GM21390 (cell line): Measurements from ENCODE around the gene ROCK1.
A peak's percentile ranks its signal among the peaks of the same experiment; 100 is the strongest.

ENCODE experiments used
- ATAC-seq: cut with Tn5 transposase; IDR thresholded peaks from one replicate; pipeline ENCODE4 v1.9.1; 2021; ENCODE audit not compliant: unreplicated experiment

The ROCK1 gene

DNA sequence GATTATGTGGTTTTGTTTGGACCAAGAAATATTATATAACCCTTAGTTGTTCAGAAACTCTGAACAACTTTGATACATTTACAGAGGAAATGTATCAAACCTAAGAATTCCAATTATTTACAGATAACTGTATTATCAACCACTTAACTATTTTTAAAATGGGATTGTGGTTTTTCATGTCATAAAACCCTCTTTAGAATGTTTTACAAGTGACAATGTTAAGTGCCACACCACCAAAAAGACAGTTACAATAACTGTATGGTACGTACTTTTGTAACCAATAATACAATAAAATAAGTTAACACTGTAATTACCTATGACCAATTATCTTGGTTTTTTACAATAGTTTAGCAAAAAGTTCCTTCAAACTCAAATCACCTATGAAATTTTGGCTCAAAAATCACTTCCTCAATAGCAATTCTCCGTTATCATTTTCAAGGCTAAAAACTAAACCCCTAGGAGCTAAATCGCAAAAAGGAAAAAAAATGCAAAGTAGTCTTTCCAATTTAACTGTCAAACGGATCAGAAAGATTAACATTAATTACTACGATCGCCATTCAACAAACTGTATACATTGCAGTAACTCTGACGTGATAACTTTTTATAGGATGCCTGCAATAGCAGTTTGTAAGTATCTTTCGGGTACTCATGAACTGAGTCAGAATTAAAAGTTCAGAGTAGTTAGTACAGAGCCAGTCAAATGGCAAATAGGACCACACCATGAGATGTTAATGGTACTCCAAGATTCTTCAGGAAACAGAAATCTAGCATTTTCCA is 1.5 kb downstream of the ROCK1 start:
- no peak for ATAC-seq

DNA sequence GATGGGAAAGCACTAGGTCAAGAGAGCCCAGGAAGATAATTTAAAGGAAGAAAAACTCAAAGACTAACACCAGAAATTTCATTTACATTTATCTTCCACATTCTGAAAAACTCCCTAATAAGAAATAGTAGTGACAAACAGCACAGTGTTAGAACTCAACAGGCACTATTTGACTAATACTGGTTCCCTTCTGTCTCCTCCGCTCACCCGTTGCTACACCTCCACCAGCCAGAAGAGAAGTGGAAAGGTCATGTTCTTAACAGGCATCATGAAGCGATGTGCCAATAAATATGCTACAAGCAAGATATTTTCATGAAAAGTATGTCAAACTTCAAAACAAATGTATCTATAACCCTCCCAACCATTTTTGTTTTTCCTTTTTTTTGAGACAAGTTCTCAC is 5.7 kb downstream of the ROCK1 start:
- peak; percentile 36 for ATAC-seq

DNA sequence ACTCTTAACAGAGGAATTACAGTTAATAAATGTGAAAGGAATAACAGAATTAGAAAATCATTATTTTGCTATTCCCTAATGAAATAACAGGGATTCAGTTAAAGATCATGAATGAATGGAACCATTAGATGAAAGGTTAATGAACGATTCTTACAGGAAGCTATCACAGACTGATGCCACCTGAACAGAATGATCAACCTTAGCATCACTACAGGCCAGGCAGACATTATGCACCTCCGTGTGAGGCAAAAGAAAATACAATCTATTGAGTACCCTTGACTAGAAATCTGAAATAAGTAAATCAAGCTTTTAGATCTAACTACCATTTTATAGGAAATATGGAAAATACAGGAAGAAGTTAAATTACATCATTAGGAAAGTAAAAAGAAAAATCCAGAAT is 10.4 kb downstream of the ROCK1 start:
- no peak for ATAC-seq

DNA sequence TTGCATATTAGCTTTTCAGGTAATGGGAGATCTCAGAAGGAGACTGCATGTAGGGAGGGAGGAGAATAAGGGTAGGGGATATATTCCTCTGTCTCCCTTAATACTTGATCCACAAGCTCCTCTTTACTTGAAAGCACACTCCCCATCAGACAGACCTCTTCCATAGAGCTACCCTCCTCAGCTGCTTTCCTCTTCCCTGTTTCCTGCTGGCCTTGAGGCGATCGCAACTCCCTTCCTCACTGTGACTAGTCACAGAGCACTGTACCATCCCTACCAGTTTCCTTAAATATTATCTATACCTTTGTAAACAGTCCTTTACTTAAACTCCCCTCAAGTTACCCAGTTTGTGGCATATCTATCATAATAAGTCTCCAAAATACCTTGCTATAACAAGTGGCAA is 10.9 kb downstream of the ROCK1 start:
- ATAC-seq: no peak

DNA sequence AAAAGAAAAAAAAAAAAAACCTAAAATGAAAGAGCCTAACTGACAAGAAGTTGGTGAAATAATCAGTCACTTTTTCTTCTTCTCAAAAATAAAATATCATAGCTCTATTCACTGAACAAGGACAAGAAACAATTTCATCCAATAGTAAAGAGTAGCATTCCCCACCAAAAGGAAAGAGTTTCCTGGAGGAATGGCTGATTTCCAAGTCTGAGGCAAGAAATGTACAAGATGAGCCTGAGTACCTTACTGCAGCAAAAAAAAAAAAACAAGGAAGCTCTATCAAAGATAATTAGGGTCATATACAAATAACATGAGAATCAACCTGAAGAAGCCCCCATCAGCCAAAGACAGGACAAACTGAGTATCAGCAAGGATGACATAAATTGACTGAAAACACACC is 11.5 kb downstream of the ROCK1 start:
- ATAC-seq: no peak

DNA sequence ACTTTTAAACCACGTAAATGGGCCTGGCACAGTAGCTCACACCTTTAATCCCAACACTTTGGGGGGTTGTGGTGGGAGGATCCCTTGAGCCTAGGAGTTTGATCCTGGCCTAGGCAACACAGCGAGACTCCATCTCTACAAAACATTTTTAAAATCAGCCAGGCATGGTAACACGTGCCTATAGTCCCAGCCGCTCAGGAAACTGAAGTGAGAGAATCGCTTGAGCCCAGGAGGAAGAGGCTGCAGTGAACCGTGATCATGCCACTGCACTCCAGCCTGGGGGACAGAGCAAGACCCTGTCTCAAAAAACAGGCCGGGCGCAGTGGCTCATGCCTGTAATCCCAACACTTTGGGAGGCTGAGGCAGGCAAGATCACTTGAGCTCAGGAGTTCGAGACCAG is 12.2 kb downstream of the ROCK1 start:
- peak; percentile 89 for ATAC-seq

DNA sequence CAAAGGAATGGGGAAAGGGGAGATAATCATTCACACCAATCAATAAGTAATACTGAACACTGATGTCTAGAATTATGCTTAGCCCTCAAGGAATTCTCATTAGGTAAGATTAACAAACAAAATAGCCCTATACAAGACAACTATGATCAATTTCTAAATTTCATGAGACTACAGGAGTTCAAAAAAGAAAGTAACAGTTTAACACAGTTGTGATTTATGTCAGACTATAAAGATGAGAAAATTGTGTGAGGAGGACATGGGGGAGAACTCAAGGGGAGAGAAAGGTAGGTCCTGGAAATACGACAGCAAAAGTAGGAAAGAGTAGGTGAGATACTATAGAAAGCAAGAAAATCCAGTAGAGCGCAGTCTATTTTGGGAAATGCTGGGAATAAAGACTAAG is 14.9 kb downstream of the ROCK1 start:
- no peak for ATAC-seq

DNA sequence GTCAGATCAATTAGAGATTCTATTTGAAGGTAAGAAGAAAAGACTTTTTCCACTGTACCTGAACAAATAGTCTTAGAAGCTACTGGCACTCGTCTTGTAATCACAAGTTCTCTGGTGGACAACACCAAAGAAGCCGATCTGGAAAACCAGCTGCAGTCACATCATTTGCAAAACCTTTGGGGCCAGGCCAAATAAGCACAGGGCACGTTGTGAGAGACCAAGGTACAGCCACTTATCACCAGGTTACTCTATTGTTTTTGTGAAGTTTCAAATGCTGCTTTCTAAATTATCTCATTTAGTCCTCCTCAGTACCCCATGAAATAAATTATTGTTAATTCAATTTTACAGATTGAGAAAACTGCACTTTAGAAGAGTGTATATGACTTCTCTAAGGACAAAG is 18.5 kb downstream of the ROCK1 start:
- ATAC-seq: no peak

DNA sequence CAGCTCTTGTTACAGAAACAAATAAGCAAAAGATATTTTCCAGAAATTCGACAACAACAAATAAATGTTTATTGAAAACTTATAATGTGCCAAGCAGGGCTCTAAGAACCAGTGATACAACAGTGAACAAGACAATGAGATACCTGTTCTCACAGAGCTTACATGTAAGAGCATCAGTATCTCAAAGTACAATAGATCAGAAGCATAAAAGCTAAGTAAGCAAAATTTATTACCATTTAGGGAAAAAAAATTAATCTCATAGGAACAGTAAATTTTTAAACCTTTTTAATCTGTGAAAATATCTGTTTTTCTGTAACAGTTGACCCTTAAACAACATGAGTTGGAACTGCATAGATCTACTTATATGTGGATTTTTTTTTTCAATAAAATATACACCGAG is 20.9 kb downstream of the ROCK1 start:
- ATAC-seq: no peak

DNA sequence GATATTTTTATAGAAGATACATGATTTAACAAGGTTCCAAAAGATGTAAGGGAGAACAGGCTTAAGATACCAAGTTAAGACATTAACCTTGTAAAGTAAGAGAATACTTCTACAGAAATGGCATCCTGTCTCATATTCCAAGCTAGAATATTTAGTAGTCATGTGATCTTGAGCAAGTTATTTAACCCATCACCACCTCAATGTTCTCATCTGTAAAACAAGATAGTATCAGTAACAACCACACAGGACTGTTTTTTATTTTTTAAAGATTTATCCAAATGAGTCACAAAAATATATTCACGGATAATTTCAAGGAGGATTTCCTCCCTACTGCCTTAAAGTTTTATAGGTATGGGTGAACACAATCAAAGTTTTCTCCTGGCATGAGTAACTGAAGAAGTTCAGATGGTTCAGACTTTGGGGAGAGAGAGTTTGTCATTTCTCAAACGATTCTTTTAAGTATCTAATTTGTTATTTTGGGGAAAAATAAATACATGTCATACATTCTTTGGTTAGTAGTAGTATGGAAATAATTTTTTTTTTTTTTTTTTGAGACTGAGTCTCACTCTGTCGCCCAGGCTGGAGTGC is 25.9 kb downstream of the ROCK1 start:
- no peak for ATAC-seq

DNA sequence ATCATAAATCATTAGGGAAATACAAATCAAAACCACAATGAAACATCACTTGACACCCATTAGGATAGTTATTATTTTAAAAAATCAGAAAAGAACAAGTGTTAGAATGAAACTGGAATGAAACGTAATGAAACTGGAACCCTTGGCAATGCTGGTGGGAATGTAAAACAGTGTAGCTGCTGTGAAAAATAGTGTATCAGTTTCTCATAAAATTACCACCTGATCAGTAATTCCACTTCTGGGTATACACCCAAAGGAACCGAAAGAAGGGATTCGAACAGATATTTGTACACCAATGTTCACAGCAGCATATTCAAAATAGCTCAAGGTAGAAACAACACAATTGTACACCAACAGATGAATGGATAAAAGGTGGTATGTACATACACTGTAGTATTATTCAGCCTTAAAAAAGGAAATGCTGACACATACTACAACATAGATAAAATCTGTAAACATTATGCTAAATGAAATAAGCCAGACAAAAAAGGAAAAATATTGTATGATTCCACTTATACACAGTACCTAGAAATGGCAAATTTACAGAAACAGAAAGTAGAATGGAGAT is 27.0 kb downstream of the ROCK1 start:
- ATAC-seq: no peak

DNA sequence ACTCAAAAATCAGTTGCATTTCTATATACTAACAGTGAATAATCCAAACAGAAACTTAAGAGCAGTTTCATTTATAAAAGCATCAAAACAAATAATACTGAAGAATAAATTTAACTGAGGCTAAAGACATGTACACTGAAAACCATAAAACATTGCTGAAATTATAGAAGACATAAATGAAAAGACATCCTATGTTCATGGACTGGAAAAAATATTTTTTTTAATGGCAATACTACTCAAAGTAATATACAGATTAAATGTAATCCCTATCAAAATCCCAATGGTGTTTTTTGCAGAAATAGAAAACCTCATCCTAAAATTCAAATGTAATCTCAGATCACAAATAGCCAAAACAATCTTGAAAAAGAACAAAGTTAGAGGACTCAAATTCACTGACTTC is 28.6 kb downstream of the ROCK1 start:
- ATAC-seq: no peak

DNA sequence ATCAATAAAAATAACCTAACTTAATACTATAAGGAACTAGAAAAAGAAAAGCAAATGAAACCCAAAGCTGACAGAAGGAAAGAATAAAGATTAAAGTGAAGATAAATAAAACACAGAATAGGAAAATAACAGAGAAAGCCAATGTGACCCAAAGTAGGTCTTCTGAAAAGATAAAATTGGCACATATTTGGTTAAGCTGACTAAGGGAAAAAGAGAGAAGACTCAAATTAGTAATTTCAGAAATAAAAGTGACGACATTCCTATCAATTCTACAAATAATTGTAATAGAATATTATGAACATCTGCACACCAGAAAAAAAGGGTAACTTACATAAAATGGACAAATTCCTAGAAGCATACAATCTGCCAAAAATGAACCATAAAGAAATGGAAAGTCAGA is 30.2 kb downstream of the ROCK1 start:
- no peak for ATAC-seq

DNA sequence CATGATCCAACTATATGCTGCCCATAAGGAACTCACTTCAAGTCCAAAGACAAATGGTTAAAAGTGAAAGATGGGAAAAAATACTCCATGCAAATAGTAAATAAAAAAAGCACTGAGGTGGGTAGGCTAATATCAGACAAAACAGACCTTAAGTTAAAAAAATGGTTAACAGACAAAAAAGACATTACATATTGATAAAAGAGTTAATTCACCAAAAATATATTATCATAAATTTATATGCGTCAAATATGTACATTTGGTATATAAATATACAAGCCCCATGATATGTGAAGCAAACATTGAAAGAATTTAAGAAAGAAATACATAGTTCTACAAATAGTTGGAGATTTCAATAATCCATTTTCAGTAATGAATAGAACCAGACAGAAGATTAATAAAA is 31.0 kb downstream of the ROCK1 start:
- no peak for ATAC-seq

DNA sequence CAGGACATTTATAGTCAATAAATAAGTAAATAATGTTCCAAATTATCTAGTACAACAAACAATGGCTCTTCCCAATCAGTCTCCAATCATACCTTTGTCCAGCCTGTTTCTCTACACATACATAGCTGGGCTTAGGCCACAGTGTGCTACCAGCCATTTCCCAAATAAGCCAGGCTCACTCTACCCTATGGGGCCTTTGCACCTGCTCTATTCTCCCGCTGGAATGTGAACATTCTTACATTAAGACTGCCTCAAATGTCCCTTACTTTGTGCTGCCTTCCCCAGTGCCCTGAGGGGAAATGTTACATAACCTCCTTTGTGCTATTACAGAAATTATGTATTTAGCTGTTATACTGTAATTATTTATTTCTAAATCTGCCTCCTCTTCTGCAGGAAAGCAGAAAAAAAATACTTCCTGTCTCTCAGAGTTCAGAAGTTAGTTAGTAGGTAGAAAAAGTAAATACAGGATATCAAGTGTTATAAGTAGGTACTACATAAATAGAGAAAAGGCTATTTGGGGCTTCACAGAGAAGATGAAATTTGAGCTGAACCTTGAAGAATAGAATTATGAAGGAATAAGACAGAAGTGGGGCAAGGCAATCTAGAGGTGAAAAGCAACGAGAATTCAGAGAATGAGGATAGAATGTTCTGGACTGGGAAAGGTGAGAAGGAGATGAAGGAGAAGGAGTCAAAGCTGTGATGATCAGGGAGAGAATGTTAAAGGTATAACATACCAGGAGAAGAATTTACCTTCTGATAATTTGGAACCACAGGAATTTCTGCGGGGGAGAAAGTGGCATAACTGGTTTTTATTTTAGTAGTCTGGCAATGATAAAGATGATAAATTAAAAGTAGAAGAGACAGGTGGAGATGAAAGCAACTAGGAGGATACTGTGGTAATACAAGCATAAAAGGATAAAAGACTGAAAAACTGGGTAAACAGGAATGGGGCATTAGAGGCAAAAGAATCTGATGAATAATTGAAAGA is 37.0 kb downstream of the ROCK1 start:
- no peak for ATAC-seq

DNA sequence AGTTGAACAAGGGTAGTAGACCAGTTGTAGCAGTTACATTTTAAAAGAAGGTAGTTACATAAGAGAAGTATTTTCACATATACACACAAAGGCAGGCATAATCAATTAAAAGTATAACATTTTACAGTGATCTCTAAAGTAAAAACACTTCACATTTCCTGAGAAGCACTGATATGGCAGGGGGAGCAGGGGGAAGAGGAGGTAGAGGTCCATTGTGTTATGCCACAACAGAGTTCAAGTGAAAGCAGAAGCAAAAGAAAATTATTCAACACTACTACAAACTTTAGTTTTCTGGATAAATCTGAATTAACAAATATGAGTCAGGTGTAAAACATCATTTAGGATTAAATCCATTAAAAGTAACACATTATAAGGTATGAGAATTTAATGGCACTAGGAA is 38.4 kb downstream of the ROCK1 start:
- ATAC-seq: no peak

DNA sequence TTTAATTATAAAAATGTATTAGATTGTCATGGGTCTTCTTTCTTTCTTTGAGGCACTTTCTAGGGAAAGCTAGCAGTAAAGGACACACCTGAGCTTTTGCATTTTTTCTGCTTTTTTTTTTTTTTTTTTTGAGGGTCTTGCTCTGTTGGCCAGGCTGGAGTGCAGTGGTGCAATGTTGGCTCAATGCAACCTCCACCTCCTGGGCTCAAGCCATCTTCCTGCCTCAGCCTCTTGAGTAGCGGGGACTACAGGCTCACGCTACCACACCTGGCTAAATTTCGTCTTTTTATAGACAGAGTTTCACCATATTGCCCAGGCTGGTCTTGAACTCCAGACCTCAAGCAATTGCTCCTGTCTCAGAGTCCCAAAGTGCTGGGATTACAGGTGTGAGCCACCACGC is 40.5 kb downstream of the ROCK1 start:
- ATAC-seq: no peak

DNA sequence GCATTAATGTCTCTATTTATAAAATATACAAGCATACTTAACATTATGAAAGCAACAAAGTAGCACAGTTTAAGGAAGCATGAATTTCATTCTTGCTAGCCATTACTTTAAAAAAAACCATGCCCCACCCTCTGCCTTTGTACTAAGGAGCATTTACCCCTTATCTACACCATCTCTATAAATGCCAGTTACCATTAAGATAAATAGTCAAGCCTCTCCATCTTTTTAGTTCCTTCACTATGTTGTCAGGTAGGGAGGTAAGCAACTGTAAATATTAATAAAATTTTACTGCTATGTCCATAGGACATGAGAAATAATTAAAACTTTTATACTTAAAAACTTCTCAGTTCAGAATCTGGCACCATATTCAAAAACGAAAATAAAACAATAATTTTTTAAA is 42.1 kb downstream of the ROCK1 start:
- ATAC-seq: no peak

DNA sequence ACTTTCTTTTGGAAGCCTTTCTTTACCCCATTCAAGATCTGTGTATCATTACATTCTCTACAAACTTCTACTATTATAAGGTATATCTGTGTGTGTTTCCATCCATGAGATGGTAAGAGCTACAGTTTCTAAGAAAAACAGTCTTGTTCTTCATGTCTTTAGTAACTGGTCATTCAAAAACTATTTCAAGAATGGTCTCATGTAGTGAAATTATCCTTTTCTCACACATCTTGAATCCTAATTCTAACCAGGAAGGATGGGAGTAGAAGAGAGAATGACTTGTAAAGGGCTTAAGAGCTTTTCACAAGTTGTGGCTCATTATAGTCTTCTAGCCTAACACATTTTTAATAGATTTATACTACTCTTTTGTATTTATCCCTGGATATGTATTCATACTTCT is 47.3 kb downstream of the ROCK1 start:
- no peak for ATAC-seq

DNA sequence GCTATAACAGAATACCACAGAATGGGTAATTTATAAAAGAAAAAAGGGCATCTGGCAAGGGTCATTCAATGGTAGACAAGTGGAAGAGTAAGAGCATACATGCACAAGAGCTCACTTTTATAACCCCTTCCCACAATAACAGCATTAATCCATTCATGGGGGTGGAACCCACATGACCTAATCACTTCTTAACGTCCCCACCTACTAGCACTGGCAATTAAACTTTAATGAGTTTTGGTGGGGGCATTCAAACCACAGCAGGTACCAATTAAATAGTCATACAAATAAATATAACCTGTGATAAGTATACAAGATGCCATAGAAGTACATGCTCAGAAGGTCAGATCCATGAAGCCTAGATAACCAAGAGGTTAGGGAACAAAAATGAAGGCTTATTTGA is 48.6 kb downstream of the ROCK1 start:
- ATAC-seq: no peak

DNA sequence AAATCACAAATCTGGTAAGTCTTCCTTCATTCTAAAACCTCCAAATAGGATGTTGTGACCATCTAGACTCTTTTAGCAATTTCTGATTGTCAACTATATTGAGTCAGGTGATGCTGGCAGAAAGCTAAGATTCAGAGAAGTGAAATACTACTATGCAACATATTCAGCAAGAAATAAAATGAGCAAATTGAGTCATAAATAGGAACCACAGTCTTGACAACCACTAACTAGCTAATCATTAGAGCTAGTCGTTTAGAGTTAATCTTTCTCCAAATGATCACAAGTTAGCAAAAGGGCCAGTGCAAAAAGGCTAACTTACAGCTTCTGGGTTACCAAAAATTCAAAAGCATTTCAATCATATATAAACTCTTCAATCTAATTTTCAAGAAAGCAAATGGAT is 54.5 kb downstream of the ROCK1 start:
- no peak for ATAC-seq

DNA sequence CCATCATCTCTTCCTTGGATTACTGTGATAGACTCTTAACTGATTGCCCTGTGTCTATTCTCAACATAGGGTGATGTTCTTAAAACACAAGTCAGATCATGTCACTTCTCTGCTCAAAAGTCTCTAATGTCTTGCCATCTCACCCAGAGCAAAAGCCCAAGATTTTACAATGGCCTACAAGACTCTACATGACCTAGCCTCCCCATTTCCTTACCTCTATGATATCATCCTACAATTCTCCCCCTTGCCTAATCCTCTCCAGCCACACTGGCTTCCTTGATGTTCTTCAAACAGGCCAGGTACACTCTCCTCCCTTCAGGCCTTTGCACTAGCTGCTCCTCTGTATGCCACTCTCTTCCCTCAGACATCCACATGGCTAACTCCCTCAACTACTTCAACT is 55.1 kb downstream of the ROCK1 start:
- no peak for ATAC-seq
